ENCODE measurements around the gene FOXR2.

The FOXR2 gene

GRCh38 chrX:55593296-55593695 lies 29.9 kb upstream of the FOXR2 start:
- Histone ChIP-seq H3K36me3 (ENCODE audit: insufficient read depth, low read length) (no peaks in the 10 kb centered on the region), H3K9ac (ENCODE audit: low read depth, low read length) (no peak overlapping the region), H3K27me3 (ENCODE audit: insufficient read depth, low read length, poor library complexity) (no peaks in the 10 kb centered on the region), H3K79me2 (ENCODE audit: insufficient read depth, low read length) (no peaks in the 10 kb centered on the region), H3K4me1 (ENCODE audit: insufficient read depth, low read length) (no peaks in the 10 kb centered on the region), H3K4me2 (ENCODE audit: insufficient read depth, low read length) (no peak overlapping the region), H3K9me3 (ENCODE audit: insufficient read depth, low read length, severe bottlenecking) (no peaks in the 10 kb centered on the region), H3K27ac (ENCODE audit: low read length) (no peak overlapping the region), H4K20me1 (ENCODE audit: insufficient read depth, low read length) (no peaks in the 10 kb centered on the region), H3K4me3 (ENCODE audit: low read depth in 1 of 2, low read length in 2 of 2) (no peak overlapping the region), H2AFZ (ENCODE audit: low read depth, low read length) (no peak overlapping the region)
- no peak for ATAC-seq (ENCODE audit: insufficient read depth, low read depth)
- no peak for TF ChIP-seq CTCF (IDR thresholded peaks at IDR 0.05; ENCODE audit: borderline replicate concordance, extremely low read depth, low read length, poor library complexity, severe bottlenecking)
- no peak for TF ChIP-seq EZH2 (IDR thresholded peaks at IDR 0.05; ENCODE audit: borderline replicate concordance, low read depth, low read length, severe bottlenecking)
- DNase-seq = no peak

- TF ChIP-seq EZH2 (IDR thresholded peaks at IDR 0.05; ENCODE audit: borderline replicate concordance, low read depth, low read length, severe bottlenecking) (no peak), CTCF (IDR thresholded peaks at IDR 0.05; ENCODE audit: borderline replicate concordance, extremely low read depth, low read length, poor library complexity, severe bottlenecking) (no peak)
- Histone ChIP-seq H3K4me2 (ENCODE audit: insufficient read depth, low read length) (no peak overlapping the region), H3K4me3 (ENCODE audit: low read depth in 1 of 2, low read length in 2 of 2) (no peak overlapping the region), H3K4me1 (ENCODE audit: insufficient read depth, low read length) (no peaks in the 10 kb centered on the region), H3K9me3 (ENCODE audit: insufficient read depth, low read length, severe bottlenecking) (no peaks in the 10 kb centered on the region), H3K27me3 (ENCODE audit: insufficient read depth, low read length, poor library complexity) (no peaks in the 10 kb centered on the region), H3K9ac (ENCODE audit: low read depth, low read length) (no peak overlapping the region), H3K36me3 (ENCODE audit: insufficient read depth, low read length) (no peaks in the 10 kb centered on the region), H4K20me1 (ENCODE audit: insufficient read depth, low read length) (no peaks in the 10 kb centered on the region), H2AFZ (ENCODE audit: low read depth, low read length) (no peak overlapping the region), H3K27ac (ENCODE audit: low read length) (no peak overlapping the region), H3K79me2 (ENCODE audit: insufficient read depth, low read length) (no peaks in the 10 kb centered on the region)
- no peak for ATAC-seq (ENCODE audit: insufficient read depth, low read depth)
- DNase-seq = no peak
Measured at GRCh38 chrX:55593756-55594257, 29.4 kb upstream of the FOXR2 start.

- Histone ChIP-seq H3K27me3 (ENCODE audit: insufficient read depth, low read length, poor library complexity) (no peaks in the 10 kb centered on the region), H3K36me3 (ENCODE audit: insufficient read depth, low read length) (no peaks in the 10 kb centered on the region), H3K27ac (ENCODE audit: low read length) (no peak overlapping the region), H3K9me3 (ENCODE audit: insufficient read depth, low read length, severe bottlenecking) (no peaks in the 10 kb centered on the region), H2AFZ (ENCODE audit: low read depth, low read length) (no peak overlapping the region), H3K79me2 (ENCODE audit: insufficient read depth, low read length) (no peaks in the 10 kb centered on the region), H4K20me1 (ENCODE audit: insufficient read depth, low read length) (no peaks in the 10 kb centered on the region), H3K4me3 (ENCODE audit: low read depth in 1 of 2, low read length in 2 of 2) (no peak overlapping the region), H3K4me2 (ENCODE audit: insufficient read depth, low read length) (no peak overlapping the region), H3K9ac (ENCODE audit: low read depth, low read length) (no peak overlapping the region), H3K4me1 (ENCODE audit: insufficient read depth, low read length) (no peaks in the 10 kb centered on the region)
- ATAC-seq (ENCODE audit: insufficient read depth, low read depth) = no peak
- TF ChIP-seq EZH2 (IDR thresholded peaks at IDR 0.05; ENCODE audit: borderline replicate concordance, low read depth, low read length, severe bottlenecking) (no peak), CTCF (IDR thresholded peaks at IDR 0.05; ENCODE audit: borderline replicate concordance, extremely low read depth, low read length, poor library complexity, severe bottlenecking) (no peak)
- DNase-seq = no peak
Measured at GRCh38 chrX:55598333-55598732, 24.9 kb upstream of the FOXR2 start.

- TF ChIP-seq EZH2 (IDR thresholded peaks at IDR 0.05; ENCODE audit: borderline replicate concordance, low read depth, low read length, severe bottlenecking) = no peak
- Histone ChIP-seq H3K27ac (ENCODE audit: low read length) (no peak overlapping the region), H3K27me3 (ENCODE audit: insufficient read depth, low read length, poor library complexity) (no peaks in the 10 kb centered on the region), H3K9ac (ENCODE audit: low read depth, low read length) (no peak overlapping the region), H4K20me1 (ENCODE audit: insufficient read depth, low read length) (no peaks in the 10 kb centered on the region), H3K79me2 (ENCODE audit: insufficient read depth, low read length) (no peaks in the 10 kb centered on the region), H2AFZ (ENCODE audit: low read depth, low read length) (no peak overlapping the region), H3K4me1 (ENCODE audit: insufficient read depth, low read length) (no peaks in the 10 kb centered on the region), H3K36me3 (ENCODE audit: insufficient read depth, low read length) (no peaks in the 10 kb centered on the region), H3K4me3 (ENCODE audit: low read depth in 1 of 2, low read length in 2 of 2) (no peak overlapping the region), H3K9me3 (ENCODE audit: insufficient read depth, low read length, severe bottlenecking) (no peaks in the 10 kb centered on the region), H3K4me2 (ENCODE audit: insufficient read depth, low read length) (no peak overlapping the region)
- ATAC-seq (ENCODE audit: insufficient read depth, low read depth) = no peak
- no peak for DNase-seq
Measured at GRCh38 chrX:55619547-55619946, 3.7 kb upstream of the FOXR2 start.
